ENCODE measurements around the gene APEX1. TPM values are rescaled to one million over a fixed set of nuclear protein-coding genes. Genes with fewer than 3 reads are reported as not detected.

Gene APEX1
- total RNA-seq, 1 donor from 2014 or later, result 328 TPM

Other genes starting within 250 kb of the APEX1 start
- gene OR11H6, start 231.5 kb upstream of the APEX1 start, total RNA-seq, result not detected in 2 replicates
- not detected in 2 replicates for gene OR11H7, start 226.2 kb upstream of the APEX1 start, total RNA-seq
- not detected in 2 replicates for gene OR11H4, start 215.9 kb upstream of the APEX1 start, total RNA-seq
- 10.9 and 13.3 TPM in 2 replicates for gene TTC5, start 149.3 kb upstream of the APEX1 start, total RNA-seq
- gene CCNB1IP1, start 121.9 kb upstream of the APEX1 start, total RNA-seq, result 236 and 246 TPM in 2 replicates
- 16.2 and 22.2 TPM in 2 replicates for gene PARP2, start 111.6 kb upstream of the APEX1 start, total RNA-seq
- gene TEP1, start 41.7 kb upstream of the APEX1 start, total RNA-seq, result 15.5 and 24.1 TPM in 2 replicates
- gene KLHL33, start 19.1 kb upstream of the APEX1 start, total RNA-seq, result 0.08 TPM in 1 of 2 replicates, not detected in the other
- gene OSGEP, start 414 bp upstream of the APEX1 start, total RNA-seq, result 46.6 and 61.1 TPM in 2 replicates
- 25.1 and 25.9 TPM in 2 replicates for gene PIP4P1, start 6.2 kb downstream of the APEX1 start, total RNA-seq
- 96.5 and 98.0 TPM in 2 replicates for gene PNP, start 14.2 kb downstream of the APEX1 start, total RNA-seq
- not detected in 2 replicates for gene RNASE10, start 50.3 kb downstream of the APEX1 start, total RNA-seq
- gene RNASE9, start 105.8 kb downstream of the APEX1 start, total RNA-seq, result not detected in 2 replicates
- gene RNASE11, start 132.8 kb downstream of the APEX1 start, total RNA-seq, result not detected in 2 replicates
- not detected in 2 replicates for gene RNASE12, start 136.2 kb downstream of the APEX1 start, total RNA-seq
- gene OR6S1, start 186.5 kb downstream of the APEX1 start, total RNA-seq, result not detected in 2 replicates
- gene RNASE4, start 229.3 kb downstream of the APEX1 start, total RNA-seq, result 4.2 and 5.6 TPM in 2 replicates
- 0.14 and 1.1 TPM in 2 replicates for gene ANG, start 233.5 kb downstream of the APEX1 start, total RNA-seq

All from kidney epithelial cell (primary cell).